ENCODE results near the gene HMGA1. TPM values are rescaled to one million over a fixed set of nuclear protein-coding genes. Genes with fewer than 3 reads are reported as not detected.

HMGA1 gene
- total RNA-seq, 1 experiment from 2014 or later, result 2,446 TPM

GRCh38 chr6:34246563-34247391, 10.1 kb downstream of the HMGA1 start (continued):
- TF ChIP-seq ZNF532 (CRISPR knock-in tag; IDR thresholded peaks at IDR 0.05; ENCODE audit: borderline replicate concordance), result peak; percentile 90
- TF ChIP-seq IRF2 (CRISPR knock-in tag; IDR thresholded peaks at IDR 0.05; ENCODE audit: borderline replicate concordance, low read depth), result peak; percentile 74; the same call in 1 of the 2 replicates
- TF ChIP-seq AFF4 (CRISPR knock-in tag; IDR thresholded peaks at IDR 0.05; ENCODE audit: borderline replicate concordance), result peak; percentile 73; the same call in 1 of the 2 replicates
- no peak for TF ChIP-seq HMGA2 (CRISPR knock-in tag; IDR thresholded peaks at IDR 0.05)
- no peak for TF ChIP-seq ZNF138 (CRISPR knock-in tag; conservative IDR thresholded peaks at IDR 0.05)
- no peak for TF ChIP-seq USF2 (CRISPR knock-in tag; IDR thresholded peaks at IDR 0.05)
- peak; percentile 91 for TF ChIP-seq ZNF425 (CRISPR knock-in tag; conservative IDR thresholded peaks at IDR 0.05)
- TF ChIP-seq ZSCAN18 (CRISPR knock-in tag; IDR thresholded peaks at IDR 0.05), result no peak; the same call in 1 of the 2 replicates

- Mint-ChIP-seq H3K36me3 (peaks cover 22% of the 10 kb centered on the region), H3K27ac (peak overlapping the region; percentile 83), H3K9me3 (no peaks in the 10 kb centered on the region), H3K4me1 (peaks cover 40% of the 10 kb centered on the region), H3K4me3 (peak overlapping the region; percentile 88), H3K27me3 (ENCODE audit: low read depth) (no peaks in the 10 kb centered on the region)
- DNase-seq (ENCODE audit: low spot score), result no peak
- POLR2A ChIA-PET, result interaction anchor here (0.5 to 2.2 kb wide), 8 partner anchors 11 to 727 kb away, joined by 3 to 15 read pairs (median 5); partner anchors contain the start of gene HMGA1
- ATAC-seq, result no peak
- no peak for TF ChIP-seq MAX (CRISPR knock-in tag; IDR thresholded peaks at IDR 0.05)
- no peak for TF ChIP-seq ESRRA (CRISPR knock-in tag; IDR thresholded peaks at IDR 0.05; ENCODE audit: borderline replicate concordance)
- peak; percentile 71; the same call in 1 of the 2 replicates for TF ChIP-seq ZNF416 (CRISPR knock-in tag; IDR thresholded peaks at IDR 0.05)
- no peak; the same call in 1 of the 2 replicates for TF ChIP-seq NFATC4 (CRISPR knock-in tag; IDR thresholded peaks at IDR 0.05)
- CTCF ChIA-PET, result interaction anchor here (0.6 to 3.5 kb wide), 4 partner anchors 52 to 412 kb away, joined by 3 to 24 read pairs (median 10); no protein-coding TSS in a partner anchor
Observed at GRCh38 chr6:34247481-34248197, 11.0 kb downstream of the HMGA1 start.

Data from WTC11 (cell line).